IMR-90 (cell line): ENCODE measurements around the gene ZBTB7B. TPM values are rescaled to one million over a fixed set of nuclear protein-coding genes. Genes with fewer than 3 reads are reported as not detected.

ENCODE experiments used
- ATAC-seq: fragments of 200-7000 bp; cut with Tn5 transposase; 2 replicates; pipeline ENCODE4 v1.9.1; 2020; ENCODE audit warnings: low read depth, mild to moderate bottlenecking, moderate library complexity
- BruUV-seq: library from RNA; stranded (reverse); fragments of 400-500 nt; replicated peaks from 2 replicates; lab custom pipeline; 2021; lab: Mats Ljungman, UMichigan
- CTCF ChIA-PET: fragments of 300-600 bp; formaldehyde crosslinking; extraction: SDS; loops from one replicate; lab custom pipeline; 2021; ENCODE audit warnings: antibody characterized with exemption; lab: Yijun Ruan, JAX
- POLR2A ChIA-PET: fragments of 300-600 bp; sonication (Branson Sonifier 250); formaldehyde crosslinking; loops from one replicate; lab custom pipeline; 2022; ENCODE audit warnings: antibody characterized with exemption; ENCODE audit not compliant: unreplicated experiment; lab: Charles Lee
- DNase-seq: peaks from one replicate; pipeline ENCODE4 v3.0.0; 2013
- H2AFZ ChIP-seq: replicated peaks from 2 replicates; pipeline ENCODE3; 2013; ENCODE audit warnings: low read length, mild to moderate bottlenecking; ENCODE audit not compliant: poor library complexity
- H2AK5ac ChIP-seq: 2 replicates; pipeline ENCODE4 v1.6.1; 2013; ENCODE audit warnings: low read depth, low read length, inconsistent platforms
- H2AK9ac ChIP-seq: replicated peaks from 2 replicates; pipeline ENCODE3; 2013; ENCODE audit warnings: mild to moderate bottlenecking, low read depth, low read length, moderate library complexity; ENCODE audit not compliant: poor library complexity
- H2BK120ac ChIP-seq: 2 replicates; pipeline ENCODE4 v1.6.1; 2013; ENCODE audit warnings: low read depth, low read length, inconsistent platforms
- H2BK15ac ChIP-seq: 3 replicates; pipeline ENCODE4 v1.6.1; 2013; ENCODE audit warnings: low read depth, low read length, inconsistent platforms
- H2BK20ac ChIP-seq: 2 replicates; pipeline ENCODE4 v1.6.1; 2013; ENCODE audit warnings: low read depth, mild to moderate bottlenecking, inconsistent platforms, low read length, moderate library complexity
- H2BK5ac ChIP-seq: 2 replicates; pipeline ENCODE4 v1.6.1; 2013; ENCODE audit warnings: mild to moderate bottlenecking, low read depth, low read length, inconsistent platforms; ENCODE audit not compliant: poor library complexity, severe bottlenecking
- H3K14ac ChIP-seq: replicated peaks from 2 replicates; pipeline ENCODE4 v1.6.1; 2013; ENCODE audit warnings: low read depth, low read length, inconsistent platforms
- H3K18ac ChIP-seq: 2 replicates; pipeline ENCODE4 v1.6.1; 2013; ENCODE audit warnings: low read depth, low read length, control low read depth
- H3K23ac ChIP-seq: 2 replicates; pipeline ENCODE4 v1.6.1; 2013; ENCODE audit warnings: low read depth, low read length, inconsistent platforms
- H3K27ac ChIP-seq: 2 replicates; pipeline ENCODE4 v1.5.1; 2013; ENCODE audit warnings: mild to moderate bottlenecking, control low read depth, low read length; ENCODE audit not compliant: insufficient read depth
- H3K27me3 ChIP-seq: 2 replicates; pipeline ENCODE4 v1.6.1; 2013; ENCODE audit warnings: low read length; ENCODE audit not compliant: control insufficient read depth, insufficient read depth
- H3K36me3 ChIP-seq: 2 replicates; pipeline ENCODE4 v1.6.1; 2013; ENCODE audit warnings: low read length, mixed read lengths; ENCODE audit not compliant: control insufficient read depth, insufficient read depth
- H3K4ac ChIP-seq: 2 replicates; pipeline ENCODE4 v1.6.1; 2013; ENCODE audit warnings: low read depth, low read length, inconsistent platforms
- H3K4me1 ChIP-seq: 2 replicates; pipeline ENCODE4 v1.6.1; 2013; ENCODE audit warnings: low read length, mixed read lengths; ENCODE audit not compliant: control insufficient read depth, insufficient read depth
- H3K4me2 ChIP-seq: 2 replicates; pipeline ENCODE4 v1.6.1; 2013; ENCODE audit warnings: low read depth, mild to moderate bottlenecking, control low read depth, low read length, moderate library complexity
- H3K4me3 ChIP-seq: 2 replicates; pipeline ENCODE4 v1.5.1; 2013; ENCODE audit warnings: low read depth, mild to moderate bottlenecking, control low read depth, low read length, moderate library complexity; ENCODE audit not compliant: insufficient read depth
- H3K56ac ChIP-seq: 2 replicates; pipeline ENCODE4 v1.6.1; 2013; ENCODE audit warnings: low read length, inconsistent platforms; ENCODE audit not compliant: insufficient read depth; ENCODE audit errors: extremely low read depth
- H3K79me1 ChIP-seq, 2 experiments: 2 replicates each; pipeline ENCODE4 v1.6.1; 2013; ENCODE audit warnings: low read length in 2 of 2, inconsistent platforms in 1 of 2, low read depth in 1 of 2
- H3K9ac ChIP-seq: 2 replicates; pipeline ENCODE4 v1.6.1; 2013; ENCODE audit warnings: low read depth, low read length, control low read depth
- H3K9me1 ChIP-seq: 2 replicates; pipeline ENCODE4 v1.6.1; 2013; ENCODE audit warnings: low read length, inconsistent platforms; ENCODE audit not compliant: insufficient read depth
- H3K9me3 ChIP-seq: 2 replicates; pipeline ENCODE4 v1.6.1; 2013; ENCODE audit warnings: low read length; ENCODE audit not compliant: control insufficient read depth, insufficient read depth
- H4K20me1 ChIP-seq: 2 replicates; pipeline ENCODE4 v1.6.1; 2013; ENCODE audit warnings: low read length, inconsistent platforms; ENCODE audit not compliant: insufficient read depth
- H4K5ac ChIP-seq: 2 replicates; pipeline ENCODE4 v1.6.1; 2013; ENCODE audit warnings: mild to moderate bottlenecking, low read depth, low read length, control low read depth
- H4K8ac ChIP-seq, 2 experiments: 2 replicates each; pipeline ENCODE4 v1.6.1; 2013; ENCODE audit warnings: low read depth in 2 of 2, low read length in 2 of 2, control low read depth in 1 of 2, inconsistent platforms in 1 of 2
- H4K91ac ChIP-seq: 2 replicates; pipeline ENCODE4 v1.6.1; 2013; ENCODE audit warnings: low read depth, low read length, inconsistent platforms; ENCODE audit not compliant: insufficient read depth
- BHLHE40 ChIP-seq: fragments of 150-350 bp; IDR thresholded peaks from 2 replicates; pipeline ENCODE4 v1.6.1; 2016; ENCODE audit warnings: mild to moderate bottlenecking, low read depth, low read length
- CEBPB ChIP-seq: IDR thresholded peaks from 2 replicates; pipeline ENCODE4 v1.6.1; 2012; ENCODE audit warnings: low read depth, low read length, improper control_type of control experiment
- CHD1 ChIP-seq: IDR thresholded peaks from 2 replicates; pipeline ENCODE4 v1.6.1; 2012; ENCODE audit warnings: low read depth, low read length, improper control_type of control experiment
- ELK1 ChIP-seq: fragments of 150-350 bp; IDR thresholded peaks from 2 replicates; pipeline ENCODE4 v1.6.1; 2016; ENCODE audit warnings: low read depth, mild to moderate bottlenecking, low read length, moderate library complexity, borderline replicate concordance
- MAFK ChIP-seq: IDR thresholded peaks from 2 replicates; pipeline ENCODE4 v1.6.1; 2012; ENCODE audit warnings: low read depth, low read length, improper control_type of control experiment
- MXI1 ChIP-seq: IDR thresholded peaks from 2 replicates; pipeline ENCODE4 v1.6.1; 2012; ENCODE audit warnings: low read depth, mild to moderate bottlenecking, low read length, moderate library complexity, borderline replicate concordance
- POLR2A ChIP-seq: IDR thresholded peaks from 2 replicates; pipeline ENCODE4 v1.6.1; 2012; ENCODE audit warnings: mild to moderate bottlenecking, low read depth, low read length
- RAD21 ChIP-seq: IDR thresholded peaks from 2 replicates; pipeline ENCODE4 v1.6.1; 2012; ENCODE audit warnings: low read length, improper control_type of control experiment
- RCOR1 ChIP-seq: IDR thresholded peaks from 2 replicates; pipeline ENCODE4 v1.6.1; 2012; ENCODE audit warnings: mild to moderate bottlenecking, low read length, improper control_type of control experiment; ENCODE audit not compliant: insufficient replicate concordance
- RFX5 ChIP-seq: IDR thresholded peaks from 2 replicates; pipeline ENCODE4 v1.8.0; 2012; ENCODE audit warnings: low read depth, mild to moderate bottlenecking, low read length, moderate library complexity
- WGBS, 2 experiments: methylation state at CpG; one replicate each; pipeline versions ENCODE4 v1.1.5 to v1.1.7; 2013; ENCODE audit warnings: missing lambda C conversion rate in 2 of 2; ENCODE audit not compliant: insufficient read length in 1 of 2; ENCODE audit errors: extremely low coverage in 2 of 2; 5-methylcytosine and 5-hydroxymethylcytosine counted together
- dilution Hi-C: fragments of 300-500 bp; cut with HindIII; formaldehyde crosslinking; loops from one replicate; pipeline ENCODE4 v1.14.3; 2018; ENCODE audit warnings: low sequenced_read_pairs; ENCODE audit not compliant: unreplicated experiment
- in situ Hi-C: fragments of 300-500 bp; cut with MboI; formaldehyde crosslinking; loops from 3 replicates; pipeline ENCODE4 v1.14.3; 2019; ENCODE audit warnings: low sequenced_read_pairs, inconsistent platforms, mixed read lengths
- intact Hi-C: fragments of 100-400 bp; cut with micrococcal nuclease; formaldehyde crosslinking; loops from 2 replicates; pipeline ENCODE4 v1.10.0; 2022
- polyA plus RNA-seq, 3 experiments: library from polyadenylated mRNA; depleted of rRNA; stranded (reverse); fragments of >200 nt; gene quantifications; 2 replicates each; pipeline ENCODE4 v1.2.3, GENCODE V29; 2012; ENCODE audit warnings: low replicate concordance in 1 of 3
- total RNA-seq: library from RNA; depleted of rRNA; stranded (reverse); fragments of >200 nt; gene quantifications from 2 replicates; pipeline ENCODE4 v1.2.3, GENCODE V29; 2012

ZBTB7B gene
- total and polyA plus RNA-seq, 2 of the 4 experiments (the other 2 are of a cell fraction) = 7.7 to 17.4 TPM

GRCh38 chr1:154978360-154978759, 24.2 kb upstream of the ZBTB7B start:
- no peaks in the 10 kb centered on the region for H3K9me3 ChIP-seq
- no peak overlapping the region for H2BK15ac ChIP-seq
- no peak overlapping the region for H2BK120ac ChIP-seq
- no peak overlapping the region for H4K91ac ChIP-seq
- H3K27ac ChIP-seq = no peak overlapping the region
- no peak overlapping the region for H3K4me3 ChIP-seq
- H3K14ac ChIP-seq = no peak overlapping the region
- WGBS, 2 experiments = no CpG with 5 or more reads among the region's 3 CpGs
- no peak overlapping the region for H4K8ac ChIP-seq
- TF ChIP-seq MXI1 (no peak), ELK1 (no peak), POLR2A (no peak), CHD1 (no peak), CEBPB (no peak), RFX5 (no peak), RAD21 (no peak), RCOR1 (no peak), BHLHE40 (no peak), MAFK (no peak)
- H2AFZ ChIP-seq = no peak overlapping the region
- no peaks in the 10 kb centered on the region for H3K36me3 ChIP-seq
- no peak overlapping the region for H2AK9ac ChIP-seq
- intact Hi-C loops (loop anchor here (10.0 kb wide), 1 partner anchor 196 kb away; the partner anchor contains the start of genes KRTCAP2 and TRIM46), dilution Hi-C loops (no loop called here), in situ Hi-C loops (no loop called here)
- no peak overlapping the region for H3K23ac ChIP-seq
- ATAC-seq (no peak), DNase-seq (no peak)
- H4K20me1 ChIP-seq = no peaks in the 10 kb centered on the region
- no peak overlapping the region for H3K4ac ChIP-seq
- no peak overlapping the region for H3K56ac ChIP-seq
- no peaks in the 10 kb centered on the region; the same call in 1 of the 2 replicates for H3K4me1 ChIP-seq
- H3K4me2 ChIP-seq = no peak overlapping the region
- no TSS peak for BruUV-seq
- H3K9ac ChIP-seq = no peak overlapping the region
- H4K5ac ChIP-seq = no peak overlapping the region
- H3K18ac ChIP-seq = no peak overlapping the region
- ChIA-PET POLR2A (no interaction called here), CTCF (no interaction called here)
- no peaks in the 10 kb centered on the region for H3K27me3 ChIP-seq
- H2BK20ac ChIP-seq = no peak overlapping the region
- no peak overlapping the region for H2AK5ac ChIP-seq
- no peaks in the 10 kb centered on the region for H3K9me1 ChIP-seq
- H3K79me1 ChIP-seq = peaks cover 1 to 35% of the 10 kb centered on the region in 2 experiments; a peak in 3 of 4 replicates
- no peak overlapping the region for H2BK5ac ChIP-seq
